HS-5 (cell line): ENCODE data around the gene MYBPH.

Experiments used
- DNase-seq: peaks from one replicate; pipeline ENCODE4 v3.0.0-alpha.2; 2012; ENCODE audit warnings: low read depth

Gene MYBPH

GRCh38 chr1:203175237-203175826 lies at the start of gene MYBPH:
Gene MYBPH, minus strand, starts transcription at chr1:203175826. Its CDS starts 71 bp downstream, at chr1:203175755.
- no peak for DNase-seq

- no peak for DNase-seq
These were observed 49.4 kb upstream of the MYBPH start for GRCh38 chr1:203225071-203225470.

- no peak for DNase-seq
These were observed 47.6 kb upstream of the MYBPH start for GRCh38 chr1:203223012-203223775.

GRCh38 chr1:203219934-203220333 lies 44.3 kb upstream of the MYBPH start:
- DNase-seq, result no peak

- DNase-seq, result no peak
These were observed 43.5 kb upstream of the MYBPH start for GRCh38 chr1:203219171-203219570.

- DNase-seq, result no peak
These were observed 42.0 kb upstream of the MYBPH start for GRCh38 chr1:203217668-203218067.

GRCh38 chr1:203217139-203217655 lies 41.6 kb upstream of the MYBPH start:
- DNase-seq, result no peak

GRCh38 chr1:203216274-203217138 lies 40.9 kb upstream of the MYBPH start:
- DNase-seq, result peak; percentile 34

GRCh38 chr1:203215573-203215972 lies 39.9 kb upstream of the MYBPH start:
- no peak for DNase-seq

- no peak for DNase-seq
These were observed 39.2 kb upstream of the MYBPH start for GRCh38 chr1:203214871-203215270.

GRCh38 chr1:203213126-203213525 lies 37.5 kb upstream of the MYBPH start:
- DNase-seq, result no peak

- DNase-seq, result no peak
These were observed 36.2 kb upstream of the MYBPH start for GRCh38 chr1:203211812-203212211.

GRCh38 chr1:203210988-203211387 lies 35.4 kb upstream of the MYBPH start:
- DNase-seq, result no peak

GRCh38 chr1:203210350-203210749 lies 34.7 kb upstream of the MYBPH start:
- no peak for DNase-seq

GRCh38 chr1:203208181-203208580 lies 32.6 kb upstream of the MYBPH start:
- DNase-seq, result no peak

- no peak for DNase-seq
These were observed 32.1 kb upstream of the MYBPH start for GRCh38 chr1:203207751-203208150.

- DNase-seq, result no peak
These were observed 30.6 kb upstream of the MYBPH start for GRCh38 chr1:203206129-203206687.

- no peak for DNase-seq
These were observed 29.1 kb upstream of the MYBPH start for GRCh38 chr1:203204756-203205155.

- DNase-seq, result peak; percentile 34
These were observed 27.0 kb upstream of the MYBPH start for GRCh38 chr1:203202431-203203245.

- DNase-seq, result no peak
These were observed 26.0 kb upstream of the MYBPH start for GRCh38 chr1:203201516-203202205.

GRCh38 chr1:203200916-203201315 lies 25.3 kb upstream of the MYBPH start:
- no peak for DNase-seq
